Stimulated activated naive CD8-positive, alpha-beta T cell treated with anti-CD3 and anti-CD28 coated beads, Interleukin-15, Interleukin-2, amounts not matched to agents 100 U/mL and 50 U/mL, for 24 hours (primary cell): ENCODE results near the gene ALPG.
"Not testable (repeated sequence)": the region's sequence is repeated elsewhere in the genome, so short reads cannot be mapped to it uniquely, and the experiment has no call there.

ENCODE experiments used
- ATAC-seq: fragments of 150-1000 bp; cut with Tn5 transposase; one replicate; pipeline ENCODE4 v1.10.0; 2021
- DNase-seq: peaks from one replicate; pipeline ENCODE4 v3.0.0; 2021

Gene ALPG

GRCh38 chr2:232377319-232377718 lies 29.3 kb upstream of the ALPG start:
- ATAC-seq, result no peak
- DNase-seq, result no peak

GRCh38 chr2:232377841-232378734 lies 28.6 kb upstream of the ALPG start:
- ATAC-seq, result no peak
- DNase-seq, result no peak

GRCh38 chr2:232378735-232379151 lies 27.9 kb upstream of the ALPG start, which contains the start of gene ALPP:
TSS of gene ALPP (plus strand) at chr2:232378751. CDS start at chr2:232378803, 52 bp downstream.
- not testable (repeated sequence) for ATAC-seq, DNase-seq

GRCh38 chr2:232379610-232380590 lies 26.7 kb upstream of the ALPG start:
- ATAC-seq, DNase-seq: not testable (repeated sequence)

- DNase-seq, result peak; percentile 47
- ATAC-seq, result peak; percentile 70
Measured at GRCh38 chr2:232381204-232382031, 25.2 kb upstream of the ALPG start.

- no peak for ATAC-seq
- no peak for DNase-seq
Measured at GRCh38 chr2:232382331-232383225, 24.1 kb upstream of the ALPG start.

GRCh38 chr2:232384466-232384865 lies 22.2 kb upstream of the ALPG start:
- DNase-seq (no peak), ATAC-seq (no peak)

- not testable (repeated sequence) for ATAC-seq
Measured at GRCh38 chr2:232385058-232385457, 21.6 kb upstream of the ALPG start.

GRCh38 chr2:232385660-232386489 lies 20.8 kb upstream of the ALPG start:
- ATAC-seq (no peak), DNase-seq (no peak)

More at GRCh38 chr2:232385058-232385457, 21.6 kb upstream of the ALPG start:
- not testable (repeated sequence) for DNase-seq

- ATAC-seq, result no peak
- DNase-seq, result no peak
Measured at GRCh38 chr2:232386490-232386739, 20.2 kb upstream of the ALPG start.

GRCh38 chr2:232386740-232387450 lies 19.7 kb upstream of the ALPG start:
- no peak for DNase-seq
- ATAC-seq, result peak; percentile 42

GRCh38 chr2:232387451-232388171 lies 19.0 kb upstream of the ALPG start:
- no peak for ATAC-seq
- DNase-seq, result no peak

GRCh38 chr2:232388324-232388891 lies 18.2 kb upstream of the ALPG start:
- ATAC-seq (no peak), DNase-seq (no peak)

- DNase-seq, result no peak
- ATAC-seq, result no peak
Measured at GRCh38 chr2:232389327-232389726, 17.3 kb upstream of the ALPG start.

- no peak for DNase-seq
- ATAC-seq, result no peak
Measured at GRCh38 chr2:232390661-232391060, 16.0 kb upstream of the ALPG start.

- DNase-seq (no peak), ATAC-seq (no peak)
Measured at GRCh38 chr2:232393556-232393955, 13.1 kb upstream of the ALPG start.

- not testable (repeated sequence) for ATAC-seq, DNase-seq
Measured at GRCh38 chr2:232394431-232394830, 12.2 kb upstream of the ALPG start.

GRCh38 chr2:232395586-232395985 lies 11.1 kb upstream of the ALPG start:
- DNase-seq (no peak), ATAC-seq (no peak)
